Esophagus (tissue), 2 donors: ENCODE results near the gene DLGAP1. TPM values are rescaled to one million over a fixed set of nuclear protein-coding genes. Genes with fewer than 3 reads are reported as not detected.
"Not testable (repeated sequence)": the region's sequence is repeated elsewhere in the genome, so short reads cannot be mapped to it uniquely, and the experiment has no call there.

Experiments
- H3K27ac ChIP-seq, 2 donors: one replicate each; pipeline ENCODE4 v1.5.1; 2013; ENCODE audit warnings: low read depth in 2 of 2, mild to moderate bottlenecking in 2 of 2, inconsistent platforms in 1 of 2, low read length in 1 of 2, moderate library complexity in 1 of 2
- H3K27me3 ChIP-seq, 2 donors: one replicate each; pipeline ENCODE4 v1.6.1; 2013; ENCODE audit warnings: low read length in 2 of 2, control low read depth in 1 of 2, mild to moderate bottlenecking in 1 of 2; ENCODE audit not compliant: insufficient read depth in 2 of 2, control insufficient read depth in 1 of 2
- H3K36me3 ChIP-seq, 2 donors: one replicate each; pipeline ENCODE4 v1.6.1; 2013; ENCODE audit warnings: low read length in 1 of 2; ENCODE audit not compliant: control insufficient read depth in 2 of 2, insufficient read depth in 2 of 2
- H3K4me1 ChIP-seq, 2 donors: one replicate each; pipeline ENCODE4 v1.6.1; 2013; ENCODE audit warnings: low read length in 1 of 2; ENCODE audit not compliant: control insufficient read depth in 2 of 2, insufficient read depth in 2 of 2
- H3K4me3 ChIP-seq, 2 donors: one replicate each; pipeline ENCODE4 v1.5.1; 2013; ENCODE audit warnings: low read length in 2 of 2, mild to moderate bottlenecking in 2 of 2, low read depth in 1 of 2, moderate library complexity in 1 of 2
- H3K9me3 ChIP-seq, 2 donors: one replicate each; pipeline ENCODE4 v1.6.1; 2013; ENCODE audit warnings: mild to moderate bottlenecking in 2 of 2, low read depth in 1 of 2, low read length in 1 of 2, moderate library complexity in 1 of 2; ENCODE audit not compliant: control insufficient read depth in 2 of 2, insufficient read depth in 1 of 2
- WGBS, 2 donors: extraction: QIAGEN DNeasy Blood & Tissue Kit; methylation state at CpG; one replicate each; pipeline ENCODE4 v1.1.7; 2013; 5-methylcytosine and 5-hydroxymethylcytosine counted together
- polyA plus RNA-seq, 2 donors: library from polyadenylated mRNA; stranded (reverse); fragments of 200-250 nt; gene quantifications; one replicate each; pipeline ENCODE4 v1.2.3, GENCODE V29; 2013
- donor health status: healthy with polysubstance abuse.
- donor health status: Bipolar disorder and iron deficiency.

Gene DLGAP1
- polyA plus RNA-seq, 2 donors: 0.47 to 0.59 TPM

- Histone ChIP-seq H3K9me3 (no peaks in the 10 kb centered on the region), H3K27ac (no peak overlapping the region), H3K4me1 (peaks cover 0 to 2% of the 10 kb centered on the region in 2 donors), H3K36me3 (no peaks in the 10 kb centered on the region), H3K4me3 (no peak overlapping the region), H3K27me3 (no peaks in the 10 kb centered on the region)
- WGBS, 2 donors: 49 to 55% methylated on average over 5 of the region's 5 CpGs
These were observed 973.4 kb downstream of the DLGAP1 start for GRCh38 chr18:3481696-3482210.

GRCh38 chr18:3480827-3481573 lies 974.1 kb downstream of the DLGAP1 start:
- Histone ChIP-seq H3K27ac (no peak overlapping the region), H3K4me1 (no peaks in the 10 kb centered on the region)
- 92% methylated on average over 5 of the region's 5 CpGs for WGBS, 2 donors

GRCh38 chr18:3479978-3480509 lies 975.1 kb downstream of the DLGAP1 start:
- 66 to 71% methylated on average over 5 of the region's 5 CpGs for WGBS, 2 donors
- no peaks in the 10 kb centered on the region for H3K9me3 ChIP-seq
- H3K36me3 ChIP-seq: no peaks in the 10 kb centered on the region
- H3K27me3 ChIP-seq: no peaks in the 10 kb centered on the region
- no peaks in the 10 kb centered on the region for H3K4me1 ChIP-seq
- no peak overlapping the region for H3K4me3 ChIP-seq
- H3K27ac ChIP-seq: no peak overlapping the region

More at GRCh38 chr18:3480827-3481573, 974.1 kb downstream of the DLGAP1 start:
- Histone ChIP-seq H3K4me3 (no peak overlapping the region), H3K27me3 (no peaks in the 10 kb centered on the region), H3K9me3 (no peaks in the 10 kb centered on the region), H3K36me3 (no peaks in the 10 kb centered on the region)

DNA sequence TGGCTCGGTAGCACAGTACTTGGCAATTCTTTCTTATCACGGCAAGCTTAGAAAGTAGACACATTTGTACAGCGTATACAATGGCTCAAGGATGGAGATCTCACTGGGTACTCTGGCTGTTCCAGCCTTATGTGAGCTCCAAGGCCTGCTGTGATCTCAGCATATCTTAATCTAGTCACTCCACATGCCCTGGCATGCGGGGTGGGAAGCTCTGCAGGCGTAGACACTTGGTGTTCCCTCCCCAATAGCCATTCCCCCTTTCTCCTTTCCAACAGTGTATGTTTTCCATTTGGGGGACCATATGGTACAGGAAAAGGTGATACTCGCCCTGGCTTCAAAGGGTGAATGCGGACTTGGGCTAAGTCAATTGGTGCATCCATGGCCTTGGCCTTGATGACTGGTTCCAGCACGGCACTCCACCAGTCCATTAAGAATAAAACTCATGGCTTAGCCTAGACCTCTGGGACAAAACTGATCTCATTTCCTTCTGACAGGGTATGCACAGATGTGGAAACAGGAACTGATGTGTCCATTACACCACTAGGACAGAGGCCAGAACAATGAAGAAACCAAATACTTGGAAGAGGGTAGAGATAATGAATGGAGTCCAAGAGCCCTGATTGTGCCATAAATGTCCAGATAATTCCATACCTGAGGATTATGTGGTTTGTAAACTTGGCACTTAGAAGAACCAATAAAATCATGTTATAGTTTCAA lies 976.7 kb downstream of the DLGAP1 start:
- WGBS, 2 donors: 80 to 81% methylated on average over 8 of the region's 8 CpGs
- no peaks in the 10 kb centered on the region for H3K9me3 ChIP-seq
- H3K4me1 ChIP-seq: no peaks in the 10 kb centered on the region
- H3K4me3 ChIP-seq: no peak overlapping the region
- no peaks in the 10 kb centered on the region for H3K36me3 ChIP-seq
- H3K27me3 ChIP-seq: no peaks in the 10 kb centered on the region
- H3K27ac ChIP-seq: no peak overlapping the region

GRCh38 chr18:3472681-3473544 lies 982.2 kb downstream of the DLGAP1 start:
- H3K4me1 ChIP-seq: no peaks in the 10 kb centered on the region
- no peak overlapping the region for H3K27ac ChIP-seq
- no peaks in the 10 kb centered on the region for H3K27me3 ChIP-seq
- WGBS, 2 donors: 71 to 79% methylated on average over 18 of the region's 18 CpGs
- H3K9me3 ChIP-seq: no peaks in the 10 kb centered on the region
- no peak overlapping the region for H3K4me3 ChIP-seq
- no peaks in the 10 kb centered on the region for H3K36me3 ChIP-seq

DNA sequence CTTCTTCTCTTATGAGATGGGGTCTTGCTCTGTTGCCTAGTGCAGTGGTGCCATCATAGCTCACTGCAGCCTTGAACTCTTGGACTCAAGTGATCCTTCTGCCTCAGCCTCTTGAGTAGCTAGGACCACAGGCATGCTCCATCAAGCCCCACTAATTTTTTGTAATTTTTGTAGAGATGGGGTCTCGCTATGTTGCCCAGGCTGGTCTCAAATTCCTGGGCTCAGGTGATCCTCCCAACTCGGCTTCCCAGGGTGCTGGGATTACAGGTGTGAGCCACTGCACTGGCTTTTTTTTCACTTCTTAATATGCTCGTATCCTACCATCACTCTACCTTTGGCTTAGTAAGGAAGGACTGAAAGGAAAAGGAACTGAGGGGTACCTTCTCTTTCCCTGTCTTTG lies 983.0 kb downstream of the DLGAP1 start:
- not testable (repeated sequence) for H3K4me3 ChIP-seq, H3K27ac ChIP-seq, H3K4me1 ChIP-seq, H3K36me3 ChIP-seq, H3K9me3 ChIP-seq, H3K27me3 ChIP-seq
- 94 to 98% methylated on average over 3 of the region's 3 CpGs for WGBS, 2 donors

DNA sequence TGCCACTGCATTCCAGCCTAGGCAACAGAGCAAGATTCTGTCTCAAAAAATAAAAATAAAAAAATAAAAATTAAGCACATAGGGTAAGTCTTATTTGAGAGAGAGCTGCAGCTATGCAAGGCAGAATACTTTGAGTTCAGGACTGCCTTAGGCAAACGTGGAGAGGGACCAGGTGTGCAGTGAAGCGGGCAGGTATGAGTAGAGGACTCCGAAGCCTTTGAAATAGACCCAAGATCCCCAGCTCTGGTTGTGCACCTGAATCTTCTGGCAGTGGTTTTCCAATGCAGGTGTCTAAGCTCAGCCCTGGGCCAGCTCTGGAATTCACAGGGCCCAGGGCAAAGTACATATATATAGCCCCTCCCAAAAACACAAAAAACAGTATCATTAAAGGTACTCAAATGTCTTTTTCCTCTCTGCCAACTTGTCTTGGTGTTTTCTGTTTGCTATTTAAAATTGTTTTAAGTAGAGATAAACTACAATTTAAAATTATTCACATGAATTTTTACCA lies 983.9 kb downstream of the DLGAP1 start:
- Histone ChIP-seq H3K9me3 (no peaks in the 10 kb centered on the region), H3K27ac (no peak overlapping the region), H3K27me3 (no peaks in the 10 kb centered on the region), H3K36me3 (no peaks in the 10 kb centered on the region), H3K4me1 (no peaks in the 10 kb centered on the region), H3K4me3 (no peak overlapping the region)
- WGBS, 2 donors: 43 to 57% methylated on average over 3 of the region's 3 CpGs

DNA sequence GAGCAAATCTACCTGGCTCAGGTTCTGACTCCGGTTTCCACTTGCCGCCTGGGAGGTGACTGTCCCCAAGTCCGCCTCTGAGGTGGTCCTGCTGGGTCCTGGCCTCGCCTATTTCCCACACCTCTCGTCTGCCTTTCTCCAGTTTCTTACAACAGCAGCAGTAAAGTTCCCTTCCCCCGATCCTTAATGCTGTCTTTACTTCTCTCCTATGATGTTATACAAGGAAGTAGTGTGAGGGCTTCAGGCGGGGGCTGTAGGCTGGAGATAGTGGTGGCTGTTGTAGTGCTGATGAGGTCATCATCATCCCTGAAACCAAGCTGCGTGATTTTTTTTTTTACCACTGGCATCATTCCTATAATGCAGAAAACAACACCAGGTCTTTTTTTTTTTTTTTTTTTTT lies 986.3 kb downstream of the DLGAP1 start:
- Histone ChIP-seq H3K27ac (no peak overlapping the region), H3K4me3 (no peak overlapping the region), H3K9me3 (no peaks in the 10 kb centered on the region), H3K27me3 (no peaks in the 10 kb centered on the region), H3K4me1 (no peaks in the 10 kb centered on the region), H3K36me3 (no peaks in the 10 kb centered on the region)
- 80 to 88% methylated on average over 8 of the region's 8 CpGs for WGBS, 2 donors

DNA sequence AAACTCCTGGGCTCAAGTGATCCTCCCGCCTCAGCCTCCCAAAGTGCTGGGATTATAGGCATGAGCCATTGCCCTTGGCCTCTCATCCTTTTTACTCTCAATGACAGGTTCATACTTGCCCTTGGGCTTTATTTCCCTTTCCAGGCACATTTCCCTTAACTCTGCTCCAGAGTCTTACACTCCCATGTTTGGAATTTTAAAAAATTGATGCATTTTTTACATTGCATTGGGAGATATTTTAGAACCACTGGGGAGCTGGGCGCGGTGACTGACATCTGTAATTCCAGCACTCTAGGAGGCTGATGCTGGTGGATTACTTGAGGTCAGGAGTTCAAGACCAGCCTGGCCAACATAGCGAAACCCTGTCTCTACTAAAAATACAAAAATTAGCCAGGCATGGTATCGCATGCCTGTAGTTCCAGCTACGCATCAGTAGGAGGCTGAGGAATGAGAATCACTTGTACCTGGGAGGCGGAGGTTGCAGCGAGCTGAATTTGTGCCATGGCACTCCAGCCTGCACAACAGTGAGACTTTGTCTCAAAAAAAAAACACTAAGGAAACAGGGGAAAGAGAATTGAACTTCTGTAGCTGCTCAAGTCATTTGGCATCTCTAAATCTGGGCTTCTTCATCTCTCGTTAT lies 986.9 kb downstream of the DLGAP1 start:
- Histone ChIP-seq H3K36me3 (no peaks in the 10 kb centered on the region), H3K9me3 (no peaks in the 10 kb centered on the region), H3K27ac (no peak overlapping the region), H3K4me3 (no peak overlapping the region), H3K27me3 (no peaks in the 10 kb centered on the region), H3K4me1 (no peaks in the 10 kb centered on the region)
- WGBS, 2 donors: 96% methylated on average over 9 of the region's 9 CpGs
